Dermis blood vessel endothelial cell (primary cell): Measurements from ENCODE around the gene SPEF2. TPM values are rescaled to one million over a fixed set of nuclear protein-coding genes. Genes with fewer than 3 reads are reported as not detected.

Experiments
- DNase-seq: peaks from one replicate; pipeline ENCODE4 v3.0.0; 2010
- total RNA-seq: library from RNA; depleted of rRNA; stranded (reverse); fragments of >200 nt; gene quantifications from 2 replicates; pipeline ENCODE4 v1.2.3, GENCODE V29; 2014

SPEF2 gene, protein sequence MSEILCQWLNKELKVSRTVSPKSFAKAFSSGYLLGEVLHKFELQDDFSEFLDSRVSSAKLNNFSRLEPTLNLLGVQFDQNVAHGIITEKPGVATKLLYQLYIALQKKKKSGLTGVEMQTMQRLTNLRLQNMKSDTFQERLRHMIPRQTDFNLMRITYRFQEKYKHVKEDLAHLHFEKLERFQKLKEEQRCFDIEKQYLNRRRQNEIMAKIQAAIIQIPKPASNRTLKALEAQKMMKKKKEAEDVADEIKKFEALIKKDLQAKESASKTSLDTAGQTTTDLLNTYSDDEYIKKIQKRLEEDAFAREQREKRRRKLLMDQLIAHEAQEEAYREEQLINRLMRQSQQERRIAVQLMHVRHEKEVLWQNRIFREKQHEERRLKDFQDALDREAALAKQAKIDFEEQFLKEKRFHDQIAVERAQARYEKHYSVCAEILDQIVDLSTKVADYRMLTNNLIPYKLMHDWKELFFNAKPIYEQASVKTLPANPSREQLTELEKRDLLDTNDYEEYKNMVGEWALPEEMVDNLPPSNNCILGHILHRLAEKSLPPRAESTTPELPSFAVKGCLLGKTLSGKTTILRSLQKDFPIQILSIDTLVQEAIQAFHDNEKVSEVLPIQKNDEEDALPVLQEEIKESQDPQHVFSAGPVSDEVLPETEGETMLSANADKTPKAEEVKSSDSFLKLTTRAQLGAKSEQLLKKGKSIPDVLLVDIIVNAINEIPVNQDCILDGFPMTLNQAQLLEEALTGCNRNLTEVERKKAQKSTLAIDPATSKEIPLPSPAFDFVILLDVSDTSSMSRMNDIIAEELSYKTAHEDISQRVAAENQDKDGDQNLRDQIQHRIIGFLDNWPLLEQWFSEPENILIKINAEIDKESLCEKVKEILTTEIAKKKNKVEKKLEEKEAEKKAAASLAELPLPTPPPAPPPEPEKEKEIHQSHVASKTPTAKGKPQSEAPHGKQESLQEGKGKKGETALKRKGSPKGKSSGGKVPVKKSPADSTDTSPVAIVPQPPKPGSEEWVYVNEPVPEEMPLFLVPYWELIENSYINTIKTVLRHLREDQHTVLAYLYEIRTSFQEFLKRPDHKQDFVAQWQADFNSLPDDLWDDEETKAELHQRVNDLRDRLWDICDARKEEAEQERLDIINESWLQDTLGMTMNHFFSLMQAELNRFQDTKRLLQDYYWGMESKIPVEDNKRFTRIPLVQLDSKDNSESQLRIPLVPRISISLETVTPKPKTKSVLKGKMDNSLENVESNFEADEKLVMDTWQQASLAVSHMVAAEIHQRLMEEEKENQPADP (N-terminal part only)
- 0.79 and 1.2 TPM in 2 replicates for total RNA-seq

DNA sequence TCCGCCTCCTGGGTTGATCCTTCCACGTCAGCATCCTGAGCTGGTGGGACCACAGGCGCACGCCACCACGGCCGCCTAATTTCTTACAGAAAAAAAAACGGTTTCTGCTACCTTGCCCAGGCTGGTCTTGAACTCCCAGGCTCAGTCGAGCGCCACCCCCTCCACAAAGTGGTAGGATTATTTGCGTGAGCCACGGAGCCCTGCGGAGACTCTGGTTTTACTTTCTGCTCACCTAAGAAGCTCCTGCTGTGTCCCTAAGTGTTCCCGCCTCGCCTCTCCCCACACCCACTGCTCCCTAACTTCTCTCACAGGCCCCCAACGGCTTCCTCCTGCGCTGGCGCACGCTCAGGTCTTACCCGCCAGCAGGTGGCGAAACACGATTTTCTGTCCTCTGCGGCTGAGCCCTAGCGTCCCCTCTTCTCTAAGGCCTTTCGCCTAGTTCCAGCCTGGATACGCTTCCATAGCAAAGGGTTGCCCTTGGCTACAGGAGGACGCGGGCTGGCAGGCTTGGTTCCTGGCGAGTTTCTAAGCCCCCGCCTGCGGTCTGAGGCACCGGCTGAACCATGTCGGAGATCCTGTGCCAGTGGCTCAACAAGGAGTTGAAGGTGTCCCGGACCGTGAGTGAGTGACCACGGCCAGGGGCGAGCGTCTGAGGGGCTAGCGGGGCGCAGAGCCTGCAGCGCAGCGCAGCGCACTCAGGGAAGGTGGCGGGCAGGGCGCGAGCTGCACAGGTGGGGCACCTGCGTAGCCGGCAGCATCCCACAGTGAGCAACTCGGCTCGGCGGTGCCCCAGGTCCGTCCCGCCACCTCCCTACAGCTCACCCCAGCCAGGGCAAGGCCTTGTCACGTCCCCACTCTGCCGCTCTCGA lies at the start of gene SPEF2:
Gene SPEF2 (plus strand): TSS at position 429 of the 869 bp plus-strand sequence. CDS start 135 bp downstream, at position 564.
- DNase-seq, result peak; percentile 84

DNA sequence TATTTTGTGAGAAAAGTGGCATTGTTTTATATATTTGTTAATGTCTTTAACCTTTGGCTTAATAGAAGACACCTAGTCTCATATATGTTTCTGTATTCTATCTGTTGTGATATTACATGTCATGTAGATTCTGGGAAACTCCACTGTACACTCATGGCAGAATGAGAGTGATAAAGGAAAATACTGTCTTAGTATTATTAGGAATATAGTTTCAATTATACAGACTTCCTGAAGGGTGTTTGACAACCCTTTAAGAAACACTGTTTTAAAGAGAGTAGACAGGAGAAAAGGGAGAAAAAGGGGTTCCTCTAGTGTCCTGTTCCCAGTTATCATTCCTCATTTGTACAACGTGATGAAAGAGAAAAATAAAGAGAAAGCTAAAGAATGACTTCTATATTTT lies 42.1 kb upstream of the SPEF2 start:
- no peak for DNase-seq

DNA sequence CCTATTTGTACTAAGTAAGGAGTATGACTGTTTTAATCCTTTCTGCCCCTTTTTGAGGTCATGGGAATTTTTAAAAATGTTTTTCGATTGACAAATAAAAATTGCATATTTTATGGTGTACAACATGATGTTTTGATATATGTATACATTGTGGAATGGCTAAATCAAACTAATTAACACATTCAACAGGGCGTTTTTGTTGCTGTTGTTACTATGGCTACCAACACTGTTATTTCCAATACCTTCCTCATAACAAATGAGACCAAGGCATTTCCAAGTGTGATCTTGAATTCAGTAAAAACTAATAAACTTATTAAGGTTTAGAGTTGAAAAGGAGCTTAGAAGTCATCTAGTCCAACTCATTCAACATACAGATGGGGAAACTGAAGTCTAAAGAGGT lies 30.2 kb upstream of the SPEF2 start:
- DNase-seq, result no peak

DNA sequence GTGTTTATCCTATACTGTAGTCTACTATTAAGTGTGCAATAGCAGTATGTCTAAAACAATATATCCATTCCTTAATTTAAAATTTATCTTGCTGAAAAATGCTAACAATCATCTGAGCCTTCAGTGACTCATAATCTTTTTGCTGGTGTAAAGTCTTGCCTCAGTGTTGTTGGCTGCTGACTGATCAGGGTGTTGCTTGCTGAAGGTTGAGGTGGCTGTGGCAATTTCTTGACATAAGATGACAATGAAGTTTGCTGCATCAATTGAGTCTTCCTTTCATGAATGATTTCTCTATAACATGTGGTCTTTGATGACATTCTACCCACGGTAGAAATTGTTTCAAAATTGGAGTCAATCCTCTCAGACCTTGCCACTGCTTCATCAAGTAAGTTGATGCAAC lies 24.3 kb upstream of the SPEF2 start:
- no peak for DNase-seq

DNA sequence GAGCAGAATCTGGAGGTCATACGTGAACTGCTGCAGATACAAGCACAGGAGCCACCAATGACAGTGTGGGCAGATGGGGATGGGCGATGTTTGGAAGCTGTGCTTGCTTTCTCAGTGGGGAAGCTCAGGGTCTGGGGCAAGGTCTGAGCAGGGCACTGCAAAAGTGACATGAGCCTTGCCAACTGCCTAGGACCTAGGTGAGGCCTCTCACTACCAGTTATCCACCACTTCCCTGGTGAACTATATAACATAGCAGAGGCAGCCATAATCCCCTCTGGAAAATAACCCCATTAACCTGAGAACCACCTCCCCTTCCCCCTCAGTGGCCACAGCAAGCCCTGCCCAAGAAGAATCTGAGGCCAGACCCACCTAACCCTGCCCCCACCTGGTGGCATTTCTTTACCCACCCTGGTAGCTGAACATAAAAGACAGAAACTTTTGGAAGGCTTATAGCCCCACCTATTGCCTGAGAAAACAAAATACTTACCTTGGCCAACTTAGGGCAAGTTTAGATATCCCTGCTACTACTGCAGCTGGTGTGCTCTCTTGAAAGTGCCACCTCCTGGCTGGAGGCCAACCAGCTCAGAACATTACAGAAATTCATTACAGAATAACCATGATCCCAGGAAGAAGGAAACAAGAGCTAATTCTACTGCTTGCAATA lies 18.8 kb upstream of the SPEF2 start:
- no peak for DNase-seq

DNA sequence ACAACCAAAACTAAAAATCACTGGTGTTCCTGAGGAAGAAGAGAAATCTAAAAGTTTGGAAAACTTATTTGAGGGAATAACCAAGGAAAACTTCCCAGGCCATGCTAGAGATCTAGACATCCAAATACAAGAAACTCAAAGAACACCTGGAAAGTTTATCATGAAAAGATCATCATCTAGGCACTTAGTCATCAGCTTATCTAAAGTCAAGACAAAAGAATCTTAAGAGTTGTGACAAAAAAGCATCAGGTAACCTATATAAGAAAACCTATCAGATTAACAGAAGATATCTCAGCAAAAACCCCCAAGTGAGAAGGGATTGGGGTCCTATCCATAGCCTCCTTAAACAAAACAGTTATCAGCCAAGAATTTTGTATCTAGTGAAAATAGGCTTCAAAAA lies 17.1 kb upstream of the SPEF2 start:
- DNase-seq, result no peak

DNA sequence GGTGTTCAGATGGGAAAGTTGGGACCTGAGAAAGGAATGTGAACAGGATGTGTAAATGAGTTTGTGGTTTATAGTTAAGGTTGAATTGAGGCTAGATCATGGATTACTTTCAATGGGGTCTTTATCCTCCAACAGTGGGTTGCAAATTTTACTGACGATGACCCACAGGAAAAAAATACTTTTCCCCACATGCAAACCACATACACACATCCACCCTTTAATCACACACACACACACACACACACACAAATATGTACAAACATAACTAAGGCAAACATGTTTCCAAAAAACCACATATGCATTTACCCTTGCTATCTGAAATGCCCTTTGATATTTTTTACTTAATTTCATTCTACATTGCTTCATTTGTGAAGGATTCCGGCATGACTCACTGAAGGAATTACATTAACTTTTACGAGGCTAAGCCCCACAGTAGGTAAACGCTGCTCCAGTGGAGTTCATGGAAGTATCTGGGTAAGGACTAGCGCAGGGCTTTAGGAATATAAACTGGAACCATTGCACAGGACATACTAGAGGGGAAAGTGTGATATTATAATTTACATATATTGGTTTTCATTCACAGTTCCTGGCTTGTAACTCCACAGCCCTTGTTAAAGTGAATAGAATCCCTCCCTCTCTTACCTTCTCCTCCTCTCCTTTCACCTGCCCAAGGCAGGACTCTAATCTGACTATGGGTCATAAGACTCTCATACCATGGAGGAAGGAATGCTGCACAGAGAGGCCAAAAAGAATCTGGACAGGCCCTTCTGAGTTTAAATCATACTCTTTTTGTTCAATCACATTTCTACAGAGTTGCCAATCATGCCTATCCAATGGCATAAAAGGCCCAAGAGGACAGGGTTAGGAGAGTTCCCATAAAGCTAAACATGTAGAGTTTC lies 8.5 kb upstream of the SPEF2 start:
- DNase-seq, result no peak

DNA sequence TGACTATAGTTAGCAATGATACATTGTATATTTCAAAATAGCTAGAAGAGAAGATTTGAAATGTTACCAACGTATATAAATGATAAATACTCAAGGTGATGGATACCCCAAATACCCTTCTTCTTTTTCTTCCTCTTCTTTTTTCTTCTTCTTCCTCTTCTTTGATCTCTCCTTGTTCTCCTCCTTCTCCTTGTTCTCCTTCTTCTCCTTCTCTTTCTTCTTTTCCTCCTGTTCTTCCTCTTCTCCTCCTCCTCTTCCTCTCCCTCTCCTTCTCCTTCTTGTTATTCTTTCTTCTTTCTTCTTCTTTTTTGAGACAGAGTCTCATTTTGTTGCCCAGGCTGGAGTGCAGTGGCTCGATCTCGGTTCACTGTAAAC lies 616 bp upstream of the SPEF2 start:
- DNase-seq, result no peak

DNA sequence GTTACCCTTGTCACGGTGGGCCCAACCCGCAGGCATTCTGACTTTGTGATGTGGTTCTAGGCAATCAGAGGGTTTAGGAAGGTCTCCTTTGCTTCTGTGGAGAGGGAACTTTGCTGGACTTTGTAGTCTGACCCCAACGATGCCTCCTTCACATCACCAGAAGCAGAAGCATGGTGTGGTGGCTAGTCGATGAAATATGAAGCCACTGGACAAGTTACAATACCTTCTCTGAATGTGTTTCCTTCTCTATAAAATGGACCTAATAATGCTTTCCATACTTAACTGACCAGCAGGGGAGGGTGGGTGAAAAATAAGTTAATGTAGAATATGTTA lies 607 bp downstream of the SPEF2 start:
- DNase-seq, result no peak

DNA sequence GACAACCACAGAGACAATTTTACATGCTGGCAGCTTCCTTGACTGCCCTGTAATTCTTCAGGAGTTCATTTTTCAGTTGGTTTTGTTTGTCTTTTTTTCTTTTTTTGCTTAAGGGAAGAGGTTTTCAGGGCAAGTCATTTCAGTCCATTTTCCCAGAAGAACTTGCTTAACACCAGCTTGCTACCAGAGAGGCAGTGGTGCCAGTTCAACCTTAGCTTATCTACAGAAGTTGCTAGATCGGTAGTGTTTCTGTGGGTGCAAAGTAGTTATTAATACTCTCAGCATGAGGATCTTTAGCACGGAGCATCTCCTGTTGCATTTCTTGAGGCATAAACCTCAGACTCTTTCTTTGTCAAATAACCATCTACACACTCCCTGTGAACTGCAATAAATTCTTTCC lies 1.1 kb downstream of the SPEF2 start:
- no peak for DNase-seq

DNA sequence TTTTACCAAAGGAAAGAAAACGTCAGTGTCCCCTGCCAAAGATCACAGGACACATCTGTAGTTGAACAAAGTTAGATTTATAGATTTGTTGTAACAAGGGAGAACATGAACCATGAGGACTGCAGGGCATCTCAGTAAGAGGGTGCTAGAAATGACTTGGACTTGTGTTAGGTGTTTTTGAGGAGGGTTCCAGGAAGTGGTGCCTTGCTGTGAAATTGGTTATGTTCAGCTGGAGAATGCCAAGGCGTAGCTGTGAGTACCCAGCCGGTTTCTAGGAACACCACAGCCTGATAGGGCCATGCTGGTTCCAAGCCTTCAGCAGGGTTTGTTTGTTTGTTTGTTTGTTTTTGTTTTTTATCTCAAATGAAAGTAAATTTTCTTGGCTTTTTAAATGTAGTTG lies 5.3 kb downstream of the SPEF2 start:
- DNase-seq, result no peak

DNA sequence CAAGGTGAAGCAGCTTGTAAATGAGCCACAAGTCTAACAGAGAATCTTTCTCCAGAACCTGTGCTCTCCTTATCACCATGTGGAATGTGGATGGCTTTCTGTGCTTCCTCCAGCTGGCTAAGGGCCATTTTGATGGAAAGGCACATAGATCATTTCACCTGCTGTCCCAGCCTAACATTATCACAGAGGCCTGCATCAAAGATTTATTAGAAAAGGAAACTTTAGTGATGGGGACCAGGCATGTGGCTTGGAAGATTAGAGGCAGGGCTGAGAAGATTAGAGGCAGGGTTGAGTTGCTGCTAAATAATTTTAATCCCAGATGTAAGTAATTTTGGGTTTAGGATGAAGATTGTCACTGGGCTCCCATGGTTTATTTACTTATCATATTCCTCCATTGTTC lies 6.3 kb downstream of the SPEF2 start:
- no peak for DNase-seq

DNA sequence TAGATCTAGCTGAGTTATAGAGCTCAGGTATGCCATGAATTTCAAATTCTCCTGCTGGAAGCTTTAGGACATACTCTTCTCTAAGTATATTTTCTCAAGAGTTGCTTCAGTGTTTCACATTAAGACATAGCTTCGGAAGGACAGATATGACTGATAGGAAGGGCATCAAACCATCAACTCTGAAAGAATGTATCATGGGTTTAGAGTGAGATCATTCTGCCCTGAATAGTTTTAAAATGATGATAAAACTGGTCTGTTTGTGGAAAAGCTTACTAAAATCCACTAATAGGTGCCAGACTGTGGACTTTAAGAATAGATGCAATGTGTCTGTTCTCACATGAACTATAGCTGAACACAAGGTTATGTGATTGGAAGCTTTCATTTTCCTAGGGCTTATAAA lies 8.4 kb downstream of the SPEF2 start:
- DNase-seq, result no peak

DNA sequence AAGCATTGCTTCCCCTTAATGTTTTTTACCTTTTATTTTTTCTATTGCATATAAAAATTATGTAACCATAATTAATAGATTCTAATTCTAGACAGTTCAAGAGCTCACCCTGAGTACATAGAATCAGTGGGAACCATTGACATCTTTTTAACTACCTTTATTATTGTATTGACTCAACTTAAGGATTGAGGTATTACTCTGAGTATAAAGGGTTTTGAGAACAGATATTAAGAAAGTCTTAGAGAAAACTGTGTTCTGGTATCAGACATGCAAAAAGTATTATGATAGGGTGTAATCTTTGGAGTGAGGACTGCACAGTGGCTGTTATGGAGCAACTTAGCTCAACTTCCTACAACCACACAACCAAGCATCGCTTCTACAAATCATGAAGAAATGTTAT lies 8.9 kb downstream of the SPEF2 start:
- no peak for DNase-seq

DNA sequence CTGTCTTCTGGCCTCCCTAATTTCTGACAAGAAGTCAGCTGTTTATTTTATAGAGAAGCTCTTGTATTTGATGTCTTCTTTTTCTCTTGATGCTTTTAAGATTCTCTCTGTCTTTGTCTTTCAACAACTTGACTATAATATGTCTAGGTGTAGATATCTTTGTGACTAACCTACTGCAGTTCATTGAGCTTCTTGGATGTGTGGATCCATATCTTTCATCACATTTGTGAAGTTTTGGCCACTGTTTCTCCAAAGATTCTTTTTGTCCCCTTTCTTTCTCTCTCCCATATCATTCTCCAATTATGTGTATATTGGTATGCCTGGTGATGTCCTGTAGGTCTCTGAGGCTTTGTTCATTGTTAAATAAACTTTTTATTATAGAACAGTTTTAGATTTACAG lies 16.7 kb downstream of the SPEF2 start:
- DNase-seq, result no peak

DNA sequence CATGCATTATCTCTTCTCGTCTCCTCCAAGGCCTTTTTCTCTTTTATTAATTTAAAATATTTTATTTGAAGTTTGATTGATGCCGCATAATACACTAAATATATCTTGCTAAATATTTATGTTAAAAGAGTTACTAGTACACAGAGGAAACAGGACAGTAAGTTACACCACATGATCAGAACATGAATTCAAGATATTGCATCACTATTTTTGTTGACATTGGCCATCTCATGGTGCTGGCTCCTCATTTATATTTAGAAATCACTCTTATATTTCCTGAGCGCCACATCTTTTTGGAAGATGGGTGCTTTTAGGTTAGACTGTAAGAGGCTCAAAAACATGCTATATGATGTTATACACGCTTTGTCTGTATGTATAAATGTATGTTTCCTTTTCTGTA lies 23.0 kb downstream of the SPEF2 start:
- DNase-seq, result no peak

DNA sequence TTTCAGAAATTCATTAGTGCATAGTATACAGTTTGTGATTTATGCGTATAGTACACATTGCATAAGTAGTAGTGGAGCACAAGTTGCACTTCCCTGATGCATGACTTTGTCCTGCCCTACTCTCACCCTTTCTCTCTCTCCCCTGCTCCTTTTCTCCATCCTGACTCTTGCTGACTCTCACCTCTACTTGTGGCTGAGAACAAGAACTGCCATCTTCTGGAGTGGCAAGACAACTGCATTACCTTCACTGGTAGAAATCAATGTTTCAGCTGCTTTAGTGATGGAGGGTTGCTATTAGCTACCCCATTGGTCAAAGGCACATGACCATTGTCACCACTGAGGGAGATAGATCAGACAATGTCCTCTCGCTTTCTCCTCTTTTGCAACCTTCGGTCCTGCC lies 26.9 kb downstream of the SPEF2 start:
- no peak for DNase-seq

DNA sequence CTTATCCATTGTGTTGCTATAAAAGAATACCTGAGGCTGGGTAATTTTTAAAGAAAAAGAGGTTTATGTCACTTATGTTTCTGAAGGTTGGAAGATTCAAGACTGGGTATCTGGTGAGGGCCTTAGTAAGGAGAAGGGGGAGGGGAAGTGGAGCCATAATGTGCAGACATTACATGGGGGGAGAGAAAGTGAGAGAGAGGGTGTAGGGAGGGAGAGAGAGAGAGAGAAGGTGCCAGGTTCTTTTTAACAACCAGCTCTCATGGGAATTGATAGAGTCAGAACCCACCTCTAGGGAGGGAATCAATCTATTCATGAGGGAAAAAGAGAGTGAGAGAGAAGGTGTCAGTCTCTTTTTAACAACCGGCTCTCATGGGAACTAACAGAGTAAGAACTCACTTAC lies 29.5 kb downstream of the SPEF2 start:
- no peak for DNase-seq

DNA sequence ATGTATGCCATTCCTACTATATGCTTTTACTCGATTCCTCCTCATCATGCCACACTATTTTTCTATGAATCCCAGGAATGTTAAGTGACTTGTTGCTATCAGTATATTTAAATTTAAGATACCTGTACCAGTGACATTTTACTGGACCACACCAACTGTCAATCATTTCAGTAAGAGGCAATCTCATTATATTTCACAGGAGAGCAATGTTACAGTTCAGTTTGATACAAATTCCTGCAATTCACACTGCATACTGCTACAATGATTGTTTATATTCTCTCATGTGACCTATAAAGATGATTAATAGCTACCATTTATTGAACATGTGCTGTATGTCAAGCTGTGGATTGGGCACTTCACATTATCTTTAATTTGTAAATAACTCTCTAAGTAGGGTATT lies 30.0 kb downstream of the SPEF2 start:
- no peak for DNase-seq

DNA sequence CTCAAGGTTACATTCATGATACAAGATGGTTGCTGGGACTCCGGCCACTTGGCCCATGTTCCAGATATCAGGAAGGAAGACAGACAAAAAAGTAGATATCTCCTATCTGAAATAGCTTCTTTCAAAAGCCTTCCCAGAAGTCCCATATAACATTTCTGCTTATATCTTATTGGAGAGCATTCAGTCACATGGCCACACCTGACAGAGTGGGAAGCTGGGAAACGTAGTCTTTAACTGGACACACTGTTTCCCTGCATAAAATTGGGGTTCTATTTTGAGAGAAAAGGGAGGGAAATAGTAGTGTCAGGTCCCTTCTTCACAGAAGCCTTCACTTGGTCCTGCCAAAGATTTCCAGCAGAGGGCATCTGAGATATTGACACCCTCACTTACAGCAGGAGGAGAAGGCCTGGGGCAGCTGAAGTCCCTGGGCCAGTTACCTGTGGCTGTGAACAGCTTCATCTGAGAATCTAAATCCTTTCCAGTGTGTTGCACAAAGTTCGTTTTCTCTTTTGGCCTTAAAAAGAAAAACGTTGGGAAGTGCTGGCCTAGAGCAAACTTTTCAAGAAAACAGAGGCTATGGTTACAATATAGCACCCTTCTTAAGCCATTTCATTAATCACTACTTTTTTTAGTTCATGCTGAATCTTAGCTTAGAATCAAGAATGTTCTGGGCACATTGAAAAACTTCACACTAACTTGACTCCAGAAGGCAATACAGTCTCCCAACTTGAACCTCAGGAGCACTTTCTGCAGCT lies 33.5 kb downstream of the SPEF2 start:
- peak; percentile 65 for DNase-seq
